Testis (tissue), 3 donors: ENCODE results near the gene CNOT10. TPM values are rescaled to one million over a fixed set of nuclear protein-coding genes. Genes with fewer than 3 reads are reported as not detected.

ENCODE experiments used
- DNase-seq: peaks from one replicate; pipeline ENCODE4 v3.0.0-alpha.2; 2019
- H3K27ac ChIP-seq, 2 donors: fragments of 200-600 bp; sonication (generic); one replicate each; pipeline ENCODE4 v1.5.1; 2019
- H3K27me3 ChIP-seq: fragments of 200-600 bp; sonication (generic); one replicate; pipeline ENCODE4 v1.5.1; 2019
- H3K36me3 ChIP-seq: fragments of 200-600 bp; sonication (generic); one replicate; pipeline ENCODE4 v1.5.1; 2017; ENCODE audit warnings: low read depth; ENCODE audit errors: missing control alignments
- H3K4me1 ChIP-seq: fragments of 200-600 bp; sonication (generic); one replicate; pipeline ENCODE4 v1.5.1; 2019
- H3K4me3 ChIP-seq, 2 donors: fragments of 200-600 bp; sonication (generic); one replicate each; pipeline ENCODE4 v1.5.1; 2017 to 2019
- H3K9me3 ChIP-seq: fragments of 200-600 bp; sonication (generic); one replicate; pipeline ENCODE4 v1.5.1; 2017
- POLR2A ChIP-seq: fragments of 450-650 bp; IDR thresholded peaks from one replicate; pipeline ENCODE4 v1.6.1; 2017; ENCODE audit warnings: antibody characterized with exemption, mild to moderate bottlenecking, moderate library complexity
- WGBS, 2 donors: methylation state at CpG; one replicate each; pipeline ENCODE4 v1.1.5; 2018; 5-methylcytosine and 5-hydroxymethylcytosine counted together
- intact Hi-C: fragments of 100-400 bp; cut with DNase I; formaldehyde crosslinking; loops from one replicate; pipeline ENCODE4 v1.15.1; 2023; ENCODE audit warnings: low total_unique reads
- polyA plus RNA-seq: library from polyadenylated mRNA; stranded (reverse); fragments of 350-450 nt; fragmentation: Illumina TruSeq; extraction: RNeasy Lipid Tissue Mini Kit (QIAGEN cat#74804); gene quantifications from one replicate; pipeline ENCODE4 v1.2.3, GENCODE V29; 2014; ENCODE audit warnings: low read depth, low replicate concordance; ENCODE audit not compliant: insufficient read depth
- total RNA-seq, 2 donors: library from RNA; depleted of rRNA; stranded (reverse); fragments of >200 nt; gene quantifications; one replicate each; pipeline ENCODE4 v1.2.3, GENCODE V29; 2016
- TF ChIP-seq, protein P1 (sequence below), 3 experiments: fragments of 450-650 bp in 2 of 3; fragments of 200-600 bp in 1 of 3; sonication (generic) in 1 of 3; IDR thresholded peaks; one replicate each; pipeline ENCODE4 v1.5.1; 2016 to 2019; ENCODE audit warnings: antibody characterized with exemption in 3 of 3, mild to moderate bottlenecking in 2 of 3, moderate library complexity in 1 of 3

The CNOT10 gene
- total and polyA plus RNA-seq, 3 donors from 2014 or later = 56.4 to 100 (median 65.2) TPM

DNA sequence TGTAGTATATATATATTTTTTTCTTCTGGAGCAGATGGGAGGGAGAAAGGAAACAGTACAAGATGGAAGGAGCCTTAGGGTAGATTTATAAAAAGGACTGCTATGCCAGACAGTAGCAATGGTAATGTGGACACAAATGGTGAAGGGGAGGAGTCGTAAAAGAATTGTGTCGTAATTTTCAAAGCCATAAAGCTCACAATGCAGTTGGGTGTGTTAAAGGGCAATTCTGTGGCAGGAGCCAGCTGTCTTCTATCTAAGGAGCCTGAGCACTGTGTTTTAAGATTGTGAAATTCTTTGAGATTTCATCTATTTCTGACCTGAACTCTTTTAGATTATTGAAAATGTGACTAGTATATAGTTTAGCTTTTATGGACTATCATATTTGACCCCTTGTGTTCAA, 58.9 kb downstream of the CNOT10 start:
- Histone ChIP-seq H3K27me3 (no peaks in the 10 kb centered on the region), H3K27ac (no peak overlapping the region), H3K4me3 (no peak overlapping the region), H3K9me3 (no peaks in the 10 kb centered on the region), H3K4me1 (no peaks in the 10 kb centered on the region), H3K36me3 (no peaks in the 10 kb centered on the region)
- no peak for DNase-seq
- WGBS, 2 donors = 79 to 94% methylated on average over 2 of the region's 2 CpGs
- intact Hi-C loops = no loop called here
- TF ChIP-seq, protein P1, sequence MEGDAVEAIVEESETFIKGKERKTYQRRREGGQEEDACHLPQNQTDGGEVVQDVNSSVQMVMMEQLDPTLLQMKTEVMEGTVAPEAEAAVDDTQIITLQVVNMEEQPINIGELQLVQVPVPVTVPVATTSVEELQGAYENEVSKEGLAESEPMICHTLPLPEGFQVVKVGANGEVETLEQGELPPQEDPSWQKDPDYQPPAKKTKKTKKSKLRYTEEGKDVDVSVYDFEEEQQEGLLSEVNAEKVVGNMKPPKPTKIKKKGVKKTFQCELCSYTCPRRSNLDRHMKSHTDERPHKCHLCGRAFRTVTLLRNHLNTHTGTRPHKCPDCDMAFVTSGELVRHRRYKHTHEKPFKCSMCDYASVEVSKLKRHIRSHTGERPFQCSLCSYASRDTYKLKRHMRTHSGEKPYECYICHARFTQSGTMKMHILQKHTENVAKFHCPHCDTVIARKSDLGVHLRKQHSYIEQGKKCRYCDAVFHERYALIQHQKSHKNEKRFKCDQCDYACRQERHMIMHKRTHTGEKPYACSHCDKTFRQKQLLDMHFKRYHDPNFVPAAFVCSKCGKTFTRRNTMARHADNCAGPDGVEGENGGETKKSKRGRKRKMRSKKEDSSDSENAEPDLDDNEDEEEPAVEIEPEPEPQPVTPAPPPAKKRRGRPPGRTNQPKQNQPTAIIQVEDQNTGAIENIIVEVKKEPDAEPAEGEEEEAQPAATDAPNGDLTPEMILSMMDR (IDR thresholded peaks at IDR 0.05) = no peak
- TF ChIP-seq POLR2A = no peak

DNA sequence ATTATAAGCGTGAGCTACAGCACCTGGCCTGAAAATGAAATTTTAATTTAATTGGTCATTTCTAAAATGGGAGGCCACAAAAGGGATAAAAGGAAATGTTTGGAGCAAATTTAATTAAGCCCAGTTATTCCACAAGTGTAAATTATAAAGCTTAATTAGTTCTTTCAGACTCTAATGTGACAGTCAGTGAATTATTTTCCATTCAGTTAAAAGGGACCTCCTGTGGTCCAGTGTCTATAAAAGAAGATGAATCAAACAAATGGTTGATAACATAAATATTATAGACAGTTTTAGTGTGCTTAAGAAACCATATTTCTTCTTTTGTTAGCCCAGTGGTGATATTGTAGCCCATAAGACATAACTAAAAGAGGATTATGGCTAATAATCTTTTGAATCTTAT, 66.4 kb downstream of the CNOT10 start:
- no peak overlapping the region for H3K27ac ChIP-seq
- H3K4me3 ChIP-seq = no peak overlapping the region
- no peak for DNase-seq
- TF ChIP-seq, protein P1 (IDR thresholded peaks at IDR 0.05) = no peak
- no peak for TF ChIP-seq POLR2A
- H3K27me3 ChIP-seq = no peaks in the 10 kb centered on the region
- intact Hi-C loops = no loop called here
- no peaks in the 10 kb centered on the region for H3K4me1 ChIP-seq
- no peaks in the 10 kb centered on the region for H3K9me3 ChIP-seq
- 86 to 92% methylated on average over 1 of the region's 1 CpG for WGBS, 2 donors
- H3K36me3 ChIP-seq = no peaks in the 10 kb centered on the region

DNA sequence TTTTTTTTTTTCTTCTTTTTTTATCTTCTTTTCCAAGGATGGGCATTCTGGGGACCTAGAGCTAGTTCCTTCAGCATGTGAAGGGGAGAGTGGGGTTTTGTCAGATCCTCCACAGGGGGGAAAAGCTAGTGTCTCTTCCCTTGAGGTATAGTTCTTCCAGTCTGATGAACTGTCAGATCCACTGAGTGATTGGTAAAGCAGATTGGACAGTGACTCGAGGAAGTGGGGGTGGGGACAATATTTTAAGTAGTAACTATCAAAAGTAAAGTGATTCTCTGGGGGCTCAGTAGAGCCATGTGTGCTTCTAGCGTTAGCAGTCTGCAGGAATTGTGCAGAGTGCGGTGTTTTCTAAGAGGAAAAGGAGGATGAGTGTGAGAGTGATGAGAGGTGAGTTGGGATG, 70.8 kb downstream of the CNOT10 start:
- TF ChIP-seq, protein P1 (IDR thresholded peaks at IDR 0.05) = no peak
- TF ChIP-seq POLR2A = no peak

DNA sequence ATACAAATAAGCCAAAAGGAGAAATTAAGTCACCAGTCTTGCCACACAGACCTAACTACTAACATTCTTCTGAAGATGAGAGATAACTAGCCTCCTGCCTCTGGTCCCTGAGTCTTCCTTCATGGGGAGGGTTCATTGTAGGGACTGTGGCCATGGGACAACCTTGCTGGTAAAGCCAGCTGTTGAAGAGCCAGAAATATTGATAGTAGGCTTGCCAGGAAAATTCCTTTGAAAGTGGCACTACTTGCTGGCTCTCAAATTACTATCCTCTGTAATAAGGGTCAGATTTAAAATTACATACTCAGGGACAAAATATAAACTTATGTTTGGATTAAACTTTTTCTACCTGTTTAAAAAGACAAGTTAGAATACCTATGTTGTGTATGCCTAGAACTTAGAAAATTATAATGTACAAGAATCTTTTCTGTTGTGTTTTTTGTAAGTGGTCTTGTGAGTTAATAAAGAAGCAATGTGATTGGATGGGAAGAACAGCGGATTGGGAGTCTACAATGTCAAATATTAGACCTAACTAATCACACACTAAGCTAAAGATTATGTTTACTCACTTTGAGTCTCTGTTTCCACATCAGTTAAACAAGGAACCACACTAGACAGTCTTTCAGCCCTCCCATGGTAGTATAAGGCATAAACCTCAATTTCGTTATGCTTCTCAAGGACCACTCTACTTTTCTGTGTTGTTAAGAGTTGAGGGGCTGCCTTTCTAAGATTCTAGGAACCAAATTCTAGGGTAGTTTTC, 72.8 kb downstream of the CNOT10 start:
- H3K27ac ChIP-seq = no peak overlapping the region
- H3K4me3 ChIP-seq = no peak overlapping the region
- intact Hi-C loops = no loop called here
- no peak for DNase-seq
- H3K27me3 ChIP-seq = no peaks in the 10 kb centered on the region
- no peaks in the 10 kb centered on the region for H3K9me3 ChIP-seq
- 90 to 94% methylated on average over 2 of the region's 2 CpGs for WGBS, 2 donors
- no peaks in the 10 kb centered on the region for H3K4me1 ChIP-seq
- TF ChIP-seq POLR2A = no peak
- TF ChIP-seq, protein P1 (IDR thresholded peaks at IDR 0.05) = no peak
- H3K36me3 ChIP-seq = no peaks in the 10 kb centered on the region

More for the DNA sequence above, 70.8 kb downstream of the CNOT10 start:
- no peaks in the 10 kb centered on the region for H3K27me3 ChIP-seq
- no peaks in the 10 kb centered on the region for H3K9me3 ChIP-seq
- H3K36me3 ChIP-seq = no peaks in the 10 kb centered on the region
- H3K27ac ChIP-seq = no peak overlapping the region
- intact Hi-C loops = no loop called here
- DNase-seq = no peak
- no peaks in the 10 kb centered on the region for H3K4me1 ChIP-seq
- WGBS, 2 donors = 89% methylated on average over 3 of the region's 3 CpGs
- no peak overlapping the region for H3K4me3 ChIP-seq

DNA sequence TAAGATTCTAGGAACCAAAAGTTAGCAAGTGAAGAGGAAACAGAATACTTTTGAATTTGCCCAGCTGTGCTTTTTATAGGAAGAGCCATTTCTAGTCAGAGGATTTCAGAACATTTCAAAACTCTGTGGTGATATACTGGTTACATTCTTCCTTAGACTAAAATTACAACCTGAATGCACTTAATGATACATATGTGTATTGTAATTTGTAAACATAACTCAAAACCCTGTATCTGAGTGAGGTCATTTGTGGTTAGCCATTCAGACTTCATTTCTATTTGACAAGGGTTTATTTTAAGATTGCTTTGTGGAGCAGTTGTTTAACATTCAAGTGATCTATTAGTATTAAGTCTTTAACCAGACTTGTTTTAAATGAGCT, 73.4 kb downstream of the CNOT10 start:
- H3K9me3 ChIP-seq = no peaks in the 10 kb centered on the region
- H3K4me3 ChIP-seq = no peak overlapping the region
- intact Hi-C loops = no loop called here
- H3K27ac ChIP-seq = no peak overlapping the region
- TF ChIP-seq, protein P1 (IDR thresholded peaks at IDR 0.05) = no peak
- TF ChIP-seq POLR2A = no peak
- H3K36me3 ChIP-seq = no peaks in the 10 kb centered on the region
- H3K27me3 ChIP-seq = no peaks in the 10 kb centered on the region
- no peak for DNase-seq
- H3K4me1 ChIP-seq = no peaks in the 10 kb centered on the region
